ENCODE measurements around the gene GXYLT2. TPM values are rescaled to one million over a fixed set of nuclear protein-coding genes. Genes with fewer than 3 reads are reported as not detected.

Gene GXYLT2
- total and polyA plus RNA-seq, 2 of the 13 experiments (the other 11 are each of a cell fraction or from before 2014, with no cell fraction given): 4.3 to 6.9 TPM

GRCh38 chr3:72847751-72848702 lies 39.8 kb upstream of the GXYLT2 start, which contains the start of gene SHQ1 (continued):
- TF ChIP-seq ZNF510 (CRISPR knock-in tag; IDR thresholded peaks at IDR 0.05; ENCODE audit: low read depth) (0 out of 2 replicates have a peak, but pooled peaks have one; percentile 18), RFX5 (IDR thresholded peaks at IDR 0.05; ENCODE audit: low read depth, low read length) (0 out of 2 replicates have a peak, but pooled peaks have one; percentile 24), DPF2 (CRISPR knock-in tag; IDR thresholded peaks at IDR 0.05; ENCODE audit: borderline replicate concordance, low read depth) (no peak), ZNF292 (CRISPR knock-in tag; IDR thresholded peaks at IDR 0.05; ENCODE audit: borderline replicate concordance, low read depth) (peak; percentile 61), NFYC (CRISPR knock-in tag; IDR thresholded peaks at IDR 0.05) (no peak), TBX3 (IDR thresholded peaks at IDR 0.05; ENCODE audit: borderline replicate concordance) (no peak), ZNF256 (CRISPR knock-in tag; conservative IDR thresholded peaks at IDR 0.05) (peak; percentile 84; the same call in 1 of the 2 replicates), NFIC (IDR thresholded peaks at IDR 0.05; ENCODE audit: low read length) (no peak), ZNF672 (CRISPR knock-in tag; IDR thresholded peaks at IDR 0.05) (no peak), TIGD3 (CRISPR knock-in tag; IDR thresholded peaks at IDR 0.05; ENCODE audit: borderline replicate concordance) (0 out of 2 replicates have a peak, but pooled peaks have one; percentile 38), AKAP8 (CRISPR knock-in tag; IDR thresholded peaks at IDR 0.05) (peak; percentile 48; the same call in 1 of the 2 replicates), ZNF776 (CRISPR knock-in tag; IDR thresholded peaks at IDR 0.05) (peak; percentile 42; the same call in 1 of the 2 replicates), ZNF564 (CRISPR knock-in tag; IDR thresholded peaks at IDR 0.05) (no peak), PRMT3 (CRISPR knock-in tag; IDR thresholded peaks at IDR 0.05; ENCODE audit: borderline replicate concordance, low read depth) (no peak), FOXP4 (CRISPR knock-in tag; IDR thresholded peaks at IDR 0.05) (0 out of 2 replicates have a peak, but pooled peaks have one; percentile 19), ZNF414 (CRISPR knock-in tag; IDR thresholded peaks at IDR 0.05) (peak; percentile 75; the same call in 1 of the 2 replicates), ADNP (CRISPR knock-in tag; IDR thresholded peaks at IDR 0.05) (no peak), SOX13 (IDR thresholded peaks at IDR 0.05) (no peak), SOX13 (CRISPR knock-in tag; conservative IDR thresholded peaks at IDR 0.05 in 1 of 2, IDR thresholded peaks at IDR 0.05 in 1 of 2) (0 out of 4 replicates have a peak, but pooled peaks of 1 of the 2 experiments have one; percentile 18), BRF2 (CRISPR knock-in tag; IDR thresholded peaks at IDR 0.05) (peak; percentile 80; the same call in 1 of the 2 replicates), ZNF713 (CRISPR knock-in tag; IDR thresholded peaks at IDR 0.05) (0 out of 2 replicates have a peak, but pooled peaks have one; percentile 58), ZNF136 (CRISPR knock-in tag; IDR thresholded peaks at IDR 0.05; ENCODE audit: low read depth) (no peak; the same call in 1 of the 2 replicates)

Measured in HepG2 (cell line).